ENCODE data around the gene CNFN.

CNFN gene

GRCh38 chr19:42389899-42390298 is at the start of gene CNFN:
TSS of gene CNFN (minus strand) at chr19:42390297. CDS start at chr19:42389037, 1,260 bp downstream.
- DNase-seq = no peak

- no peak for DNase-seq
These were observed 45.9 kb upstream of the CNFN start for GRCh38 chr19:42436006-42436405.

- DNase-seq = no peak
These were observed 45.2 kb upstream of the CNFN start for GRCh38 chr19:42435316-42435715.

- DNase-seq = peak; percentile 77 to 83
These were observed 43.6 kb upstream of the CNFN start for GRCh38 chr19:42433503-42434260.

GRCh38 chr19:42431486-42431885 is 41.4 kb upstream of the CNFN start:
- no peak for DNase-seq

- no peak for DNase-seq
These were observed 38.6 kb upstream of the CNFN start for GRCh38 chr19:42428676-42429075.

GRCh38 chr19:42427313-42427712 is 37.2 kb upstream of the CNFN start, which contains the start of gene LIPE:
TSS of gene LIPE (minus strand) at chr19:42427388. CDS start at chr19:42427149, 239 bp downstream.
- no peak for DNase-seq

GRCh38 chr19:42426643-42427042 is 36.5 kb upstream of the CNFN start:
- DNase-seq = no peak

- DNase-seq = no peak
These were observed 34.6 kb upstream of the CNFN start for GRCh38 chr19:42424712-42425131.

GRCh38 chr19:42424345-42424707 is 34.2 kb upstream of the CNFN start:
- no peak for DNase-seq

GRCh38 chr19:42423462-42424344 is 33.6 kb upstream of the CNFN start:
- DNase-seq = peak; percentile 82 to 84

- peak in 1 of 2 experiments; percentile 51 for DNase-seq
These were observed 32.9 kb upstream of the CNFN start for GRCh38 chr19:42422901-42423461.

GRCh38 chr19:42422092-42422900 is 32.2 kb upstream of the CNFN start:
- DNase-seq = no peak

GRCh38 chr19:42421591-42422031 is 31.5 kb upstream of the CNFN start:
- no peak for DNase-seq

GRCh38 chr19:42421101-42421500 is 31.0 kb upstream of the CNFN start:
- DNase-seq = no peak

GRCh38 chr19:42420055-42420544 is 30.0 kb upstream of the CNFN start:
- DNase-seq = peak in 1 of 2 experiments; percentile 27

- DNase-seq = no peak
These were observed 29.2 kb upstream of the CNFN start for GRCh38 chr19:42419309-42419708.

GRCh38 chr19:42412661-42413076 is 22.6 kb upstream of the CNFN start:
- no peak for DNase-seq

- no peak for DNase-seq
These were observed 22.1 kb upstream of the CNFN start for GRCh38 chr19:42412227-42412626.

GRCh38 chr19:42411581-42412178 is 21.6 kb upstream of the CNFN start:
- DNase-seq = no peak

GRCh38 chr19:42410371-42410770 is 20.3 kb upstream of the CNFN start:
- no peak for DNase-seq

GRCh38 chr19:42409477-42409876 is 19.4 kb upstream of the CNFN start:
- DNase-seq = no peak
